Activated B cell treated with CpG ODN at 0.5 μM for 24 hours (primary cell): ENCODE results near the gene SHKBP1. TPM values are rescaled to one million over a fixed set of nuclear protein-coding genes. Genes with fewer than 3 reads are reported as not detected.
A peak's percentile ranks its signal among the peaks of the same experiment; 100 is the strongest.

Source experiments
- ATAC-seq: fragments of 200-7000 bp; cut with Tn5 transposase; one replicate; pipeline ENCODE4 v1.10.0; 2021; ENCODE audit warnings: low read depth, mild to moderate bottlenecking, moderate library complexity
- CTCF ChIA-PET: fragments of 350-600 bp; sonication (Branson Sonifier 250); formaldehyde crosslinking; loops from one replicate; lab custom pipeline; 2021; ENCODE audit warnings: antibody characterized with exemption; lab: Charles Lee
- POLR2A ChIA-PET: fragments of 350-600 bp; sonication (Branson Sonifier 250); formaldehyde crosslinking; loops from one replicate; lab custom pipeline; 2021; ENCODE audit warnings: antibody characterized with exemption; lab: Charles Lee
- DNase-seq: peaks from one replicate; pipeline ENCODE4 v3.0.0; 2022
- H3K27ac Mint-ChIP-seq: one replicate; pipeline ENCODE4 v1.8.0; 2020; ENCODE audit warnings: mixed read lengths
- H3K27me3 Mint-ChIP-seq: one replicate; pipeline ENCODE4 v1.8.0; 2021; ENCODE audit warnings: mixed read lengths
- H3K36me3 Mint-ChIP-seq: one replicate; pipeline ENCODE4 v1.8.0; 2021; ENCODE audit warnings: low read depth, mixed read lengths
- H3K4me1 Mint-ChIP-seq: one replicate; pipeline ENCODE4 v1.8.0; 2021; ENCODE audit warnings: mixed read lengths
- H3K4me3 Mint-ChIP-seq: one replicate; pipeline ENCODE4 v1.8.0; 2020; ENCODE audit warnings: mild to moderate bottlenecking, mixed read lengths
- H3K9me3 Mint-ChIP-seq: one replicate; pipeline ENCODE4 v1.8.0; 2020; ENCODE audit warnings: mixed read lengths
- CTCF ChIP-seq: fragments of 200-600 bp; IDR thresholded peaks from one replicate; pipeline ENCODE4 v1.8.0; 2022; ENCODE audit warnings: antibody characterized with exemption, mild to moderate bottlenecking
- intact Hi-C: fragments of 100-400 bp; cut with micrococcal nuclease; formaldehyde crosslinking; loops from one replicate; pipeline ENCODE4 v1.15.1; 2024
- total RNA-seq: library from RNA; stranded (reverse); gene quantifications from 2 replicates; pipeline ENCODE4 v1.2.3, GENCODE V29; 2022

Gene SHKBP1
- total RNA-seq, 1 donor from 2014 or later: 213 TPM

- H3K27ac Mint-ChIP-seq: no peak overlapping the region
- ATAC-seq: no peak
- no peak for TF ChIP-seq CTCF
- peaks cover 66% of the 10 kb centered on the region for H3K4me1 Mint-ChIP-seq
- no peak overlapping the region for H3K4me3 Mint-ChIP-seq
- no peaks in the 10 kb centered on the region for H3K27me3 Mint-ChIP-seq
- peaks cover under 1% of the 10 kb centered on the region for H3K36me3 Mint-ChIP-seq
- ChIA-PET CTCF (no interaction called here), POLR2A (interaction anchor here (0.6 to 2.4 kb wide), 4 partner anchors 37 to 165 kb away, joined by 3 to 24 read pairs (median 3); no protein-coding TSS in a partner anchor)
- H3K9me3 Mint-ChIP-seq: no peaks in the 10 kb centered on the region
- intact Hi-C loops: loop anchor here (5.0 to 10.0 kb wide), 2 partner anchors 189 to 1103 kb away; partner anchors contain the start of gene EGLN2
- DNase-seq: no peak
These were observed 31.6 kb downstream of the SHKBP1 start for GRCh38 chr19:40608240-40608621.

- intact Hi-C loops: loop anchor here (5.0 to 10.0 kb wide), 2 partner anchors 188 to 1104 kb away; partner anchors contain the start of gene EGLN2
- no peak for ATAC-seq
- ChIA-PET POLR2A (interaction anchor here (0.8 to 2.4 kb wide), 9 partner anchors 26 to 183 kb away, joined by 3 to 24 read pairs (median 6); partner anchors contain the start of genes ACTMAP, BLVRB, COQ8B and ITPKC), CTCF (interaction anchor here (0.6 to 1.0 kb wide), 2 partner anchors 60 to 144 kb away, joined by 3 read pairs; no protein-coding TSS in a partner anchor)
- Mint-ChIP-seq H3K36me3 (peaks cover 5% of the 10 kb centered on the region), H3K9me3 (no peaks in the 10 kb centered on the region), H3K4me1 (peaks cover 64% of the 10 kb centered on the region), H3K27ac (peak overlapping the region; percentile 94), H3K27me3 (no peaks in the 10 kb centered on the region), H3K4me3 (peak overlapping the region; percentile 88)
- TF ChIP-seq CTCF: no peak
- no peak for DNase-seq
These were observed 32.3 kb downstream of the SHKBP1 start for GRCh38 chr19:40608957-40609356.

GRCh38 chr19:40609561-40610395 lies 33.1 kb downstream of the SHKBP1 start:
- ChIA-PET CTCF (interaction anchor here (0.6 to 1.6 kb wide), 4 partner anchors 10 to 145 kb away, joined by 3 to 14 read pairs (median 4); no protein-coding TSS in a partner anchor), POLR2A (interaction anchor here (0.7 to 2.4 kb wide), 19 partner anchors 9 to 324 kb away, joined by 3 to 24 read pairs (median 4); partner anchors contain the start of genes ACTMAP, AKT2, BLVRB and COQ8B)
- peak; percentile 92 for DNase-seq
- H3K27ac Mint-ChIP-seq: peak overlapping the region; percentile 94
- no peak for TF ChIP-seq CTCF
- H3K4me3 Mint-ChIP-seq: peak overlapping the region; percentile 88
- peaks cover 5% of the 10 kb centered on the region for H3K36me3 Mint-ChIP-seq
- H3K9me3 Mint-ChIP-seq: no peaks in the 10 kb centered on the region
- ATAC-seq: peak; percentile 54
- no peaks in the 10 kb centered on the region for H3K27me3 Mint-ChIP-seq
- H3K4me1 Mint-ChIP-seq: peaks cover 60% of the 10 kb centered on the region
- intact Hi-C loops: loop anchor here (1.0 to 10.0 kb wide), 9 partner anchors 33 to 1268 kb away; partner anchors contain the start of genes BLVRB, C19orf47, CD79A and COQ8B

- H3K9me3 Mint-ChIP-seq: no peaks in the 10 kb centered on the region
These were observed 33.9 kb downstream of the SHKBP1 start for GRCh38 chr19:40610396-40611064.

More at GRCh38 chr19:40610396-40611064, 33.9 kb downstream of the SHKBP1 start:
- no peaks in the 10 kb centered on the region for H3K27me3 Mint-ChIP-seq
- peak overlapping the region; percentile 88 for H3K4me3 Mint-ChIP-seq
- intact Hi-C loops: loop anchor here (1.0 to 10.0 kb wide), 7 partner anchors 34 to 1267 kb away; partner anchors contain the start of genes BLVRB, C19orf47, CD79A and COQ8B
- ChIA-PET POLR2A (interaction anchor here (0.7 to 2.4 kb wide), 17 partner anchors 9 to 325 kb away, joined by 3 to 24 read pairs (median 4); partner anchors contain the start of genes ACTMAP, AKT2, BLVRB and COQ8B), CTCF (interaction anchor here (1.6 kb wide), 1 partner anchor 24 kb away, joined by 14 read pairs; no protein-coding TSS in a partner anchor)
- peak overlapping the region; percentile 94 for H3K27ac Mint-ChIP-seq
- no peak for TF ChIP-seq CTCF
- no peak for DNase-seq
- peaks cover 58% of the 10 kb centered on the region for H3K4me1 Mint-ChIP-seq
- peaks cover 5% of the 10 kb centered on the region for H3K36me3 Mint-ChIP-seq
- peak; percentile 4 for ATAC-seq
